ENCODE results near the gene MACROD2. TPM values are rescaled to one million over a fixed set of nuclear protein-coding genes. Genes with fewer than 3 reads are reported as not detected.

Gene MACROD2
- total and polyA plus RNA-seq, 2 of the 4 experiments (the other 2 are of a cell fraction) = not detected

GRCh38 chr20:14414560-14414959 is 419.2 kb downstream of the MACROD2 start:
- H2BK5ac ChIP-seq (ENCODE audit: low read depth, low read length, poor library complexity, severe bottlenecking) = no peak overlapping the region
- in situ Hi-C loops (cut with MboI; ENCODE audit: low sequenced_read_pairs) = no loop called here
- no peak overlapping the region for H2AK9ac ChIP-seq (replicated peaks; ENCODE audit: low read depth, low read length, poor library complexity)
- ATAC-seq (ENCODE audit: low read depth) (no peak), DNase-seq (no peak)
- H3K56ac ChIP-seq (ENCODE audit: extremely low read depth, insufficient read depth, low read length) = no peak overlapping the region
- H2BK15ac ChIP-seq (ENCODE audit: low read depth, low read length) = no peak overlapping the region
- no peak overlapping the region for H4K8ac ChIP-seq (ENCODE audit: low read depth in 2 of 2, low read length in 2 of 2)
- H2BK20ac ChIP-seq (ENCODE audit: low read depth, low read length) = no peak overlapping the region
- no peak overlapping the region for H3K4ac ChIP-seq (ENCODE audit: low read depth, low read length)
- H3K79me1 ChIP-seq (ENCODE audit: low read depth in 1 of 2, low read length in 2 of 2) = no peaks in the 10 kb centered on the region
- H3K23ac ChIP-seq (ENCODE audit: low read depth, low read length) = no peak overlapping the region
- no peak overlapping the region for H2AK5ac ChIP-seq (ENCODE audit: low read depth, low read length)
- no peak overlapping the region for H3K9ac ChIP-seq (ENCODE audit: low read depth, low read length)
- H4K20me1 ChIP-seq (ENCODE audit: insufficient read depth, low read length) = no peaks in the 10 kb centered on the region
- H3K9me3 ChIP-seq (ENCODE audit: control insufficient read depth, insufficient read depth, low read length) = no peaks in the 10 kb centered on the region
- WGBS, 2 experiments (ENCODE audit: extremely low coverage in 2 of 2, insufficient read length in 1 of 2) = 63% methylated on average over 2 of the region's 2 CpGs; no CpG with 5 or more reads in 1 of the 2 experiments
- no peak overlapping the region for H4K5ac ChIP-seq (ENCODE audit: low read depth, low read length)
- H3K14ac ChIP-seq (replicated peaks; ENCODE audit: low read depth, low read length) = no peak overlapping the region
- H3K27me3 ChIP-seq (ENCODE audit: control insufficient read depth, insufficient read depth, low read length) = no peaks in the 10 kb centered on the region
- ChIA-PET POLR2A (ENCODE audit: unreplicated experiment) (no interaction called here), CTCF (no interaction called here)
- peaks cover 2% of the 10 kb centered on the region; the same call in 1 of the 2 replicates for H3K4me1 ChIP-seq (ENCODE audit: control insufficient read depth, insufficient read depth, low read length)
- no peaks in the 10 kb centered on the region; the same call in 1 of the 2 replicates for H3K9me1 ChIP-seq (ENCODE audit: insufficient read depth, low read length)
- H3K36me3 ChIP-seq (ENCODE audit: control insufficient read depth, insufficient read depth, low read length) = no peaks in the 10 kb centered on the region
- H4K91ac ChIP-seq (ENCODE audit: insufficient read depth, low read depth, low read length) = no peak overlapping the region
- no peak overlapping the region for H3K4me2 ChIP-seq (ENCODE audit: low read depth, low read length)
- no peak overlapping the region for H2BK120ac ChIP-seq (ENCODE audit: low read depth, low read length)
- H3K4me3 ChIP-seq (ENCODE audit: insufficient read depth, low read depth, low read length) = no peak overlapping the region
- H3K27ac ChIP-seq (ENCODE audit: insufficient read depth, low read length) = no peak overlapping the region
- intact Hi-C loops (cut with micrococcal nuclease) = no loop called here
- H3K18ac ChIP-seq (ENCODE audit: low read depth, low read length) = no peak overlapping the region
- H2AFZ ChIP-seq (replicated peaks; ENCODE audit: low read length, poor library complexity) = no peak overlapping the region
- dilution Hi-C loops (cut with HindIII; ENCODE audit: low sequenced_read_pairs, unreplicated experiment) = no loop called here
- no TSS peak for BruUV-seq (replicated peaks)
- no peak for TF ChIP-seq FOS (IDR thresholded peaks at IDR 0.05; ENCODE audit: low read depth, low read length)
- TF ChIP-seq, protein P1, sequence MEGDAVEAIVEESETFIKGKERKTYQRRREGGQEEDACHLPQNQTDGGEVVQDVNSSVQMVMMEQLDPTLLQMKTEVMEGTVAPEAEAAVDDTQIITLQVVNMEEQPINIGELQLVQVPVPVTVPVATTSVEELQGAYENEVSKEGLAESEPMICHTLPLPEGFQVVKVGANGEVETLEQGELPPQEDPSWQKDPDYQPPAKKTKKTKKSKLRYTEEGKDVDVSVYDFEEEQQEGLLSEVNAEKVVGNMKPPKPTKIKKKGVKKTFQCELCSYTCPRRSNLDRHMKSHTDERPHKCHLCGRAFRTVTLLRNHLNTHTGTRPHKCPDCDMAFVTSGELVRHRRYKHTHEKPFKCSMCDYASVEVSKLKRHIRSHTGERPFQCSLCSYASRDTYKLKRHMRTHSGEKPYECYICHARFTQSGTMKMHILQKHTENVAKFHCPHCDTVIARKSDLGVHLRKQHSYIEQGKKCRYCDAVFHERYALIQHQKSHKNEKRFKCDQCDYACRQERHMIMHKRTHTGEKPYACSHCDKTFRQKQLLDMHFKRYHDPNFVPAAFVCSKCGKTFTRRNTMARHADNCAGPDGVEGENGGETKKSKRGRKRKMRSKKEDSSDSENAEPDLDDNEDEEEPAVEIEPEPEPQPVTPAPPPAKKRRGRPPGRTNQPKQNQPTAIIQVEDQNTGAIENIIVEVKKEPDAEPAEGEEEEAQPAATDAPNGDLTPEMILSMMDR (conservative IDR thresholded peaks at IDR 0.05; ENCODE audit: low read depth, low read length) = no peak
- TF ChIP-seq NFE2L2 (IDR thresholded peaks at IDR 0.05; ENCODE audit: low read depth, low read length) = no peak

All from IMR-90 (cell line).